ENCODE data around the gene PRR5L.
A peak's percentile ranks its signal among the peaks of the same experiment; 100 is the strongest.

The PRR5L gene

DNA sequence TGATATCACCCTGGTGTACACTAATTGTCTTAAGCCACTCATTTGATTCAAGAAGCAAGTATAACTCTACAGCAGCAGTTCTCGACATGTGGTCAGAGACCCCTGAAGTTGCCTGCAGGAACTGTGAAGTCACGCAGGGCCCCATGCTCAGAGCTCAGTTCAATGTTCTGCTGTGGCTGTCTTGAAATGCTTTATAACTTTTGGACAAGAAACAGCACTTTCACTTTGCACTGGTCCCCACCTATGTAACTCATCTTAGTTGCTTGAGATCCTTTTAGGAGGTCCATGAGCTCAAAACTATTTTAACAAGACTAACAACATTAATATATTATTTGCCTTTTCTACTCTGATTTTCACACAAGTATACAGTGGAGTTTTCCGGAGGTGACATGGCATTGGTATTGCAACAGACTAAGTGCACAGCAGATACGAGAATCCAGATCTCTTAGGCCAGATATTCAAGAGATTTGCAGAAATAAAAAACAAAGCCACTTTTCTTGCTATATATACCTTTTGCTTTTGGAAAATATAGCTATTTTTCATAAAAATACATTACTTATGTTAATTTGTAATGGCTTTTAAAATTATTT lies 64.8 kb downstream of the PRR5L start:
- DNase-seq, result no peak

DNA sequence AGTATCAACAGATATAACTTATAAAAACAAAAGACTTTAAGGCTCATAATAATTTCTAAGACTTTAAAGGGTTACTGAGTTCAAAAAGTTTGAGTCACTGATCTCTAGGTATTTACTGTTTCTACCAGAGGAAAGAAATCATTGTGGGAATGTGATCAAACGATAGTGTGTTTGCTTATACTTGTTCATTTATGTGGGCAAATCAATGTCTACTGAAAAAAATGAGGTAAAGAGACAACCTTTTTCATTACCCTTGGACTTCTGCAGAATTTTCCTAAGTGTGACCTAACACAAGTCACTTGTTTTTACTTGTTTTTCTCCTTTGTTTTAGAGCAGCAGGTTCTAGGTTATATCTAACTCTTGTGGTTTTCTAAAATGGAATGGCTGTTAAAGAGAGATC lies 65.4 kb downstream of the PRR5L start:
- no peak for DNase-seq

DNA sequence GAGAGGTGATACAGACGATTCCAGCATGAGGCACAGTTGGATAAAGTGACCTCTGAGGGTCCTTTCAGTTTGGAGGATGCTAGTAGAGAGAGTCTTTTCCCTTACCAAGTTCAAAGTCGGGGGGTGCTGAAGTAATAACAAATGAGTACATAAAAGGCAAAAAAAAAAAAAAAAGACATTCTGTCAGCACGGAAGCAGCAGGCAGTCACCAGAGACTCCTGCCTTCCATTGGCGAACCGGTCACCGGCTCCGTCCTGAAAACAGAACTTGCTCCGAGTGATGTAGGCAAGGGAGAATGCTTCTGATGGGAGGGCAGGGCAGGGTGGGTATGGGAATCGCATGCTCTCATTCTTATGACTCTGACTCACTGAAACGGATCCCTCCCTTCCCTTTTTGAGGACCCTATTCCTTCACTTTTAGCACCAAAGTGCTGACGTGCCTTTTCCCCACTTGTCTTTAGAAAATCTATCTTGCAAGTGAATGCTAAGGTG lies 65.9 kb downstream of the PRR5L start:
- DNase-seq, result no peak

DNA sequence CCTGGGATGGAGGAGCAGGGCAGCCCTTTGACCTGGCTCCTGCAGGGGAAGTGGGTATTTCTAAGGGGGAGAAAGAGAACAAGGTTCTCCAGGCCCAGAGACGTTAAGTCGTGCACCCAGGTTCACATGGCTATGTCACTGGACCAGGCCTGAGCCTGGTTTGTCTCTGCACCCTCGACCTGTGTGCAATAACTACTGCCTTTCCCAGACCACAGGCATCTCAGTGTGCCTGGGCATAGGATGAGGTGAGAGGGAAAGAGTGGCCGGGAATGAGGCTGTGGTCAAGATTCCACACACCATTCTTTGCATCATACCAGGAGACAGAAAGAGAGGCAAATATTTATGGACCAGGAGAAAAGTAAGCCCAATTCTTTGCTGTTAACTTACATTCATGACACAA lies 66.8 kb downstream of the PRR5L start:
- no peak for DNase-seq

DNA sequence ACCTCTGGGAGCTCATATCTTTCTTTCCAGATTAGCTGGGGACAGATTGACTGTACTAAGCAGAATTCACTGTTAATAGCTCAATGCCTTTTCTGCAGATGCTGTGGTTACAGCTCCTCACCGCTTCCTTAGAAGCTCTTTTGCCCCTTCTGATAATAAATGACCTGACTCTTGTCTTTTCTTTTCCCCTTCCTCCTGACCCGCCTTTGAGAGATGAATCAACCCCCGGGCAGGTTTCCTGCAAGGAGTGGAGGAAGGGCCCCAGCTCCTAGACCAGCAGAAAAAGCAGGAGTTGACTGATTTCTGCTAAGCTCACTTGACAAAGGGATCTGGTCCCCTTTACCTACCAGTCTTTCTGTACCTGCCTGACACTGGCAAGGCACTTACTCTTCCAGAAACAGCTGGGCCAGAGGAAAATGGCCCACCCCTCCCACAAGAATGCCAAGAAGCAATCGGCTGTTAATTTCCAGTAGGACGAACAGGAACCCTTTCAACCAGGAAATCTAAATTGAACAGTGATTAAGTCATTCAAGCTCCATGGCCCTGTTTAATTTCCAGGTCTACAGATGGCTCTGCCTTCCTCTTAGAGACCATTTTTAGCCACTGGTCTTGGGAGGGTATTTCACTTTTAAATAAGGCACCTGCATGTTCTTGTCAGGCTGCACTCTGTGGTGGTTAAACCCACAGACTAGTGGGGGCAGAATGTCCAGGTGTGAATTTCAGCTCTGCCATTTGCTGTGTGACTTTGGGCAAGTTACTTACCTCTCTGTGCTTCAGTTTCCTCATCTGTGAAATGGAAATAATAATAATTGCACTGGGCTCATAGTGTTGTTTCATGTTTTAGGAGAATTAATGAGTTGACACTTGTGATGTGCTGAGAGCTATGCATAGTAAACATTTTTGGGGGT lies 67.5 kb downstream of the PRR5L start:
- no peak for DNase-seq

DNA sequence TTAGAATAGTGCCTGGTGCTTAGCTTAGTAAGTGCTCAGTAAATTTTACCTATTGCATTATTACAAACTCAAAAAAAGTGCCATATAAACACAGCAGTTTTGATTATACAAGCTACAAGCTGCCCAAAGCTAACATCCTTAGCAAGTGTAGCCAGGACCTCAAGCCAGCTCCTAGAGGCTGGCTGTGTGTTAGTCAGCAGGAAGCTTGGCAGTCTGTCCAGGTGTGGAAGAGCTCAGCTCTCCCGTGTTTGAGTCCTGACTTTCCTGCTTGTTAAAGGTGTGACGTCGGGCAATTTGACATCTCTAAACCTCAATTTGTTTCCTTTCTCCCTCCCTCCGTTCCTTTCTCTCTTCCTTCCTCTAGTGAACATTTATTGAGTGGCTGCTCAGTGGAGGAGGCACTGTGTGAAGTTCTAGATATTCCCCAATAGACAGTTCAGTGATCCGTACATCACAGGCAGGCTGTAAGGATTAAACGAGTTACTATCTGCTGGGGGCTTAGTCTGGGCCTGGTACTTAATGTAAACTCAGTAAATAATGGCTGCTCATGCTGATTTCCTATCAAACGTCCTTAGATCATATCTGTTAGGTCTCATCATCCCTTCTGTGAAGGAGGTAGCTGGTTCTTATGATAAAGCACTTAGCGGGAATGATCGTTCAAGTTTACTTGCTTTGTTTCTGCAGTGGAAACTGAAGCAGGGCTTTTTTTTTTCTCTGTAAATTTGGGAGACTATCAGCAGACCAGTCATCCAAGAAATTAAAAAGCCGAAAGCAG lies 68.7 kb downstream of the PRR5L start:
- no peak for DNase-seq

DNA sequence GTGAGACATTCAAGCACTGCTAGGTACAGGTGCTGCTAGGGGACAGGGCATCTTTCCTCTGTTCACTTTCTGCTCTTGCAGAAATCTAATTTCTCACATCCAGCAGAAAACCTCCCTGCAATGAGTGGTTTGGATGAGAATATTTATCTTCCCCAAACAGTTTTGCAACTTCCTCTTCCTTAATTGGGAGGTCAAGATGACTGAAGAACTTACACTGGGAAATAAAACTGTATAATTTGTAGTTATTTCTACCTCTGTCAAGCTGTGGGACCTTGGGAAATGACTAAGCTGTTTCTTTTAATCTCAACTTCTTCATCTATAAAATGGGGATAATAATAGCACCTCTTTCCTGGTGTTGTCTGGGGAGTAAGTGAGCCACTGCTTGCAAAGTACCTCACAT lies 69.8 kb downstream of the PRR5L start:
- DNase-seq, result no peak

DNA sequence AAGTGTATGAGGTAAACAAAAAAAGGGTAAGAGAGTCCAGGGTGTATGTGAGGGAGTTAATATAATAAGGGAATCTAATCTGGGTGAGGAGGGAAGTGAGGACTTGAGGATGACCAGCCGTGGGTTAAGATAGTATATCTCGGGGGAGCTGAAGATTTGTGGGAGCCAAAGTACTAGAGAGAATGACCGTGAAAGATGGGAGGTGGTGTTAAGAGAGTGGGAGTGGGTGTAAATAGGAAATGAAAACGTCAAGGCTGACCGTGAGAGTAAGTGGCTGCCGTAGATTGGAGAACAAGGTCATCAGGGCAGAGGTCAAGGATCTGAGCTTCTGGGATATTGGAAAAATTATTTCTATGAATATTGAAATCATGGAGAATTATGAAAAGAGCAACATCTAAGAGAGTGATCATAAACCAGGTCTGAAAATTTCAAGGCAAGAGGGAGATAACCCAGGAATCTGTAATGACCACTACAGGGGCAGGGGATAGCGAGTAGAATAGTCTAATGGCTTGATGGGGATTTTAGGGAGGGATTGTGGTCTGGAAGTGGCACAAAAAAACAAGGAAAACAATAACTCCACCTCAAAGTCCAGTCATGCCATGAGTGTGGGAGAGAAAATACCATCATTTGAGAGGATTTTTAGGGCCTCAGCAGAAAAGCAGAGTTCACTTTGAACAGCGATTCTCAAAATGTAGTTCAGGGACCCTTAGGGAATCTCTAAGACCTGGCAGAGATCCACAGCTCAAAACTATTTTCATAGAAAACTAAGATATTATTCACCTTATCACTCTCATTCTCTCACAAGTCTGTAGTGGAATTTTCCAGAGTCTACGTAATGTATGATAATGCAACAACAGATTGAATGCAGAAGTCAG lies 72.0 kb downstream of the PRR5L start:
- no peak for DNase-seq

DNA sequence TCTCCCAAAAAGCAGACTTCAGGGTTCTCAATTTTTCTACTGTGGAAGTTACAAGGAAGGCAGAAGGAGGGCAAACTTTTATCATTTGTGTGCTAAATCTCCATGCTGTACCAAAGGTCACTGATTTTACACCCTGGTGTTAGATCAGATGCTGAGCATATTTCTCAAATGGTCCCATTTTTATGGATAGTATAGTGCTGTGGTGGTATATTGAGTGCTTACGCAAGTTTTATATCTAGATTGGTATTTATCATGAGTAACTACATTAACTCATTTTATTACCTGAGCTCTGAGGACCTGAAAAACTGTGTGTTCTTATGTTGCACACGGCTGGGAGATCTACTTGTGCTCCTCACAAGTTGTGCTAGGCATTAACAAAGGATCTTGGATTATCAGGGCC lies 75.1 kb downstream of the PRR5L start:
- DNase-seq, result no peak

DNA sequence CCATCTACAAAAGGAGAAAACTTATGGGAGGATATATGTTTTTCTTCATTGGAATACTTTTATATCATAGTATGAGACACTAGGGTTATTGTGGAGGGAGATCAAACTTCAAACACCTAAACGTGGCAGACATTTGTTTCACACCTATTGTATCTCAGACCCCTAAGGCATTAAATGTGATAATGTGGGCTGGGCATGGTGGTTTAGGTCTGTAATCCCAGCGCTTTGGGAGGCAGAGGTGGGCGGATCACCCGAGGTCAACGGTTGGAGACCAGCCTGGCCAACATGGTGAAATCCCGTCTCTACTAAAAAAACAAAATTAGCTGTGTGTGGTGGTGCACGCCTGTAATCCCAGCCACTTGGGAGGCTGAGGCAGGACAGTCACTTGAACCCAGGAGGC lies 75.5 kb downstream of the PRR5L start:
- no peak for DNase-seq

DNA sequence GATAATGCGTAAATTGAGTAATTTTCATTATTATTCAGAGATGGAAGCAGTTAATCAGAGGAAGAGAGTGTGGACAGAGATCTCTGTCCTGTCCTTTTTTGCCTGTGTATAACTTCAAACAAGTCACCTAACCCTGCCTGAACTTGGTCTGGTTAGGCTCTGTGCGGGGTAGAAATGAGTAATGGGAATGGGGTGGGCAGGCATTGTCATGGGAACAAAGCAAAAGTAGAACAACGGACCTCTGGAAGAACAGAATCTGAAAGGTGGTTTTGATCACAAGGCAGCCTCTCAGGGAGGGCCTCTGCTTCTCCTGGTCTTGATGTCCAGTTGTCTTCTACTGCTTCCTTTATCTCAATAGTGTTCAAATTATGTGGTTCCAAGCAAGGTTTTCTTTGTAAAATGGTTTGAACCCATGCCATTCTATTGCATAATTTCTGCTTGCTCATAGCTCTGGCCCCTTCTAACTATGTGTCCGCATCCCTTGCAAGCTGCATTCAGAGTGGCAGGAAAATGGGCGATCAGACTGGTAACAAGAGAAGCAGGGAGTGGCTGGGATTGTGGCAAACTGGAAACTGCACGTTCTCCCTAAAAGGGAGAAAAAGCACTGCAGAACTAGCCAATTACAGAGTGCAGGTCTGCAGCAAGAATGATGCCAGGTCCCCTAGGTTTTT lies 76.1 kb downstream of the PRR5L start:
- no peak for DNase-seq

DNA sequence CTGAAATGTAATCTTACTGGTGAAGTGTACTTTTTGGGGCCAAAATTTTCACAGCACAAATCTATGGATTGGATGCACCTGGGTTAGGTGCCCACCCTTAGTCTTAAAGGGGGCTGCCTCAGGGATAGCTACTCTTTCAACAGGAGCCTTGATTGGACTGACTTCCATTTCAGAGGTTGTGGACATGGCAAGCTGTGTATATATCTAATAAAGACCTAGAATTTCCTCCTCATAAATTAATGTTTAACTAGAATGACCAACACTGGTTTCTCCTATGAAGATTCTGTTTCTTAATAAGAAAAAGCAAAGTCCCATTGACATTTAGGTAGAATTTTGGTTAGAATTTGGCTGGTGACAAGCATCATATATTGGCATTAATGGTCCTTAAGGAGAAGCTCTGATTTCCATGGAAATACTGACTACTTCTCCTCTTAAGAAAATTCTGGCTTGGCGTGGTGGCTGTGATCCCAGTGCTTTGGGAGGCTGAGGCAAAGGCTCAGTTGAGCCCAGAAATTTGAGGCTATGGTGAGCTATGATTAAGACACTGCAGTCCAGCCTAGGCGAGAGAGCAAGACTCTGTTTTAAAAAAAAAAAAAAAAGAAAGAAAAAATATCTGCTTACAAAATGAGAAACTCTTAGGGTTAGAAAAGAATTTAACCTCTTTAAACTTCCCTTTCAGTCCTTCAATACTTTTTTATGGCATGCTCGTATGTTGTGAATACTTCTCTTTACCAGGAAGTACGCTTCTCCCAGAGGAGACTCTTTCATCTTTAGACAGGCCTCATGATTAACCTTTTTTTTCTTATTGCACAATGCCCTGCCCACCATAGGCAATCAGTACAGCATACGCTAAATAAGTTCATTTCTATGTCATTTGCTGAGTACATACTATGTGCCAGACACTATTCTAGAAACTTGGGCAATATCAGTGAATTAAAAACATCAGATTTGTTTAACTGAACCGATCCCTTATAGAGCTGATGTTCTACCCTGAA lies 77.2 kb downstream of the PRR5L start:
- DNase-seq, result no peak

DNA sequence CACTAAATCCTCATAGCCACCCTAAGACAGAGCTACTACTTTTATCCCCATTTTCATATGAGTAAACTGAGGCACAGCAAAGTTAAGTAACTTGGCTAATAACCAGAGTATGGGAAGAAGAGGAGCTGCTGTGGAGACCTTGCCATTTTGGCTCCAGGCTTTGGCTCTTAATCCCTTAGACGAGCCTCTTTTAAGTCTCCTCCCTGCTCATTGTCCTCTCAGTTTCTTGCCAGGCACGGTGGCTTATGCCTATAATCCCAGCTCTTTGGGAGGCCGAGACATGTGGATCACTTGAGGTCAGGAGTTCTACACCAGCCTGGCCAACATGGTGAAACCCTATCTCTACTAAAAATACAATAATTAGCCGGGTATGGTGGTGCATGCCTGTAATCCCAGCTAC lies 78.6 kb downstream of the PRR5L start:
- DNase-seq, result peak in 1 of 2 experiments; percentile 35

DNA sequence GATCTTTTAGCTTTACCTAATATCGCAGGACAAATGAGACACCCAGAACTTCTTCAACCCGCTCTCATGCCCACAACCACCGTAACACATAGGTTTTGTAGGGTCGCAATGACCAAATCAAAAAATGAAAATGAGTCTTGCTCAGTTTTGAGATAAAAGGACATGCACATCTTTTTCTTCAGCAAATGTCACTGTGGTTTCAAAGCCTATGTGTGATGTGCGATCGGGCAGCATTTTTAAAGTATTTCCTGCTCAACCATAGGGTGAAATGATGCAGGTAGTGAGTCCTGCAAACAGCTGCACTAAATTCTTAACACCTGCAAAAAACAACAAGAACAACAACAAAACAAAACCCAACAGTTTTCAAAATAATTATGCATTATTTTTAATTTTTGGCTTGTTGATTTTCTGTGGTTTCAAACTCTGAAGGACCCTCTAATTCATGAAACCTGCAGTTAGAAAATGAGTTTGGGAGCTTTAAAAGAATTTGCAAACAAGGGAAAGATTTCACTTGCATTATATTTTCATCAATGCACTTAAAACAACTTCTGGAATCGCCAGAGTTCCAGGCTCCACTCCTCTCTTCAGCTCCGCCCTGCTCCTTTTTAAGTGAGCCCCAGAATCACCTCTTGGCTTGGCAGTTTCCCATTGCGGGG lies 79.4 kb downstream of the PRR5L start:
- no peak for DNase-seq

DNA sequence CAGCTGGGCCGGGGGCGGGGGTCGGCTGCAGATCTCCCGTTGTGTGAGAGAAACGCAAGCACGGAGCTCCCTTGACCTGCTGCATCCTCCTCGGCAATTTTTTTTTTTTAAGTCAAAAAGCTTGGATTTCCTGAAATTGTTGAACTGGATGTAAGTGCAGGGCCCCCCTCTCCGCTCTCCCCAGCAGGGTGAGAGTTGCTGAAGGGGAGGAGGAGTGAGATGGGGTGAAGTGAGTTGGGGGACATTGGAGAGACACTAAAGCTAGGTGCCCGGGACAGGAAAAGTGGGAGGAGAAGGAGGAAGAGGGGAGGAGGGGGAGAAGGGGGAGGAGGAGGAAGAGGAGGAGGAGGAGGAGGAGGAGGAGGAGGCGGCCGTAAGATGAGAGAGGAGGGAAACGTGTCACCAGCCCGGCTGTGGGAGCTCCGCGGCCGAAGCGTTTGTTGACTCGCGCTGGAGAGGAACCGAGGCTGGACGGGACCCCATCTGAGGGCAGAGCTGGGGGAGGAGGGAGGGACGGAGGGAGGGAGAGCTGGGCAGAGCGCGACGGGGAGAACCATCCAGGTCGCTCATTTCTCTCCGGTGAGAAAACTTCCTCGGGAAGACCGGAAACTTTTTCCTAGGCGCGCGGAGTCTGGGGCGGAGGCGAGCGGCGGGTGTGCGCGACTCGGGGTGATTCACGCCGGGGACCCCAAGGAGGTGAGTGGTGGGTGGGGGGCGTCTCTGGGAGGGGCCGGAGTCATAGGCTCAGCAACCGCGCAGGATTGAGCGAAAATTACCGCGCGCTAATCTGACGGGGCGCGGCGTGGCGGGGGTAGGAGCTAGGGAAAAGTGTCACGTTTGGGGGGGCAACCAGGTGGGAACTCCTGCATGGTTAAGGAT lies 80.2 kb downstream of the PRR5L start:
- peak in 1 of 2 experiments; percentile 3 for DNase-seq

DNA sequence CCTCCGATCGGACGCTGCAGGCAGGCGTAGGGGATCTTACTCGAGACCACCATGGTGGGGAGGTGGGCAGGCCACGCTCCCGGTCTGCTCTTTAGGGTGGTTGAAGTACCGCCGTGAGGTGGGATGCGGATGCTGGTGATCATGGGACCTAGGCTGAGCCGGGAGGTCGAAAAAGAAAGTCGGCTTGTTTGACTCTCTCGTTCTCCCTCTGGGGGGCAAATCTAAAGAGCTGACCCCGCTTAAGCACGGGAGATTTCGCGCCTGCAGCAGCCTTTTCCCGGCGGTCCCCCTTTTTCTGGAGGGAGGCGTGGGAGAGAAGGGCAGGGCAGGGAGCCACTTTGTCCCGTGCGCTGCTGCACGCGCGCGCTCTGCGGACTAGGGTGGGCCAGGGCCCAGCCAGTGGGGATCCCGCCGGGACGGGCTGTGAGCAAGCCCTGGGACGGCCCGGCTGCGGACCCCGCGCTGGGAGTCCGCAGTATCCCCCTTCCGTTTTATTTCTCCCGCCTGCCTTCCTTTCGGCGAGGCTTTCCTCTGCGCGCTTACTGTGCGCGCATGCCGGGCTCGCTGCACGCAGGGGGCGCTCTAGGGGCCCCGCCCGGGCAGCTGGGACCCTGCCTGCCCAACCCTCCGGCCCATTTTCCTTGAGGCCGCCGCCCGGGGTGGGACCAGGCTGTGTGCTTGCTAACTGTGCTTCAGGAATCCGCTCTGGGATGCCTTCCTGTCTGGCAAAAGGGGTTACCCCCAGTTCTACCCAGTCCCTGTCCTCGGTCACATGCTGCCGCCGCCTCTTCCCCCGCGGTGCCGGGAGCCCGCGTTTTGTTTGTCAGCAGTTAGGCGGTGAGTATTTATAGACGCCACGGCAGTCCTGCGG lies 81.0 kb downstream of the PRR5L start:
- peak in 1 of 2 experiments; percentile 52 for DNase-seq

DNA sequence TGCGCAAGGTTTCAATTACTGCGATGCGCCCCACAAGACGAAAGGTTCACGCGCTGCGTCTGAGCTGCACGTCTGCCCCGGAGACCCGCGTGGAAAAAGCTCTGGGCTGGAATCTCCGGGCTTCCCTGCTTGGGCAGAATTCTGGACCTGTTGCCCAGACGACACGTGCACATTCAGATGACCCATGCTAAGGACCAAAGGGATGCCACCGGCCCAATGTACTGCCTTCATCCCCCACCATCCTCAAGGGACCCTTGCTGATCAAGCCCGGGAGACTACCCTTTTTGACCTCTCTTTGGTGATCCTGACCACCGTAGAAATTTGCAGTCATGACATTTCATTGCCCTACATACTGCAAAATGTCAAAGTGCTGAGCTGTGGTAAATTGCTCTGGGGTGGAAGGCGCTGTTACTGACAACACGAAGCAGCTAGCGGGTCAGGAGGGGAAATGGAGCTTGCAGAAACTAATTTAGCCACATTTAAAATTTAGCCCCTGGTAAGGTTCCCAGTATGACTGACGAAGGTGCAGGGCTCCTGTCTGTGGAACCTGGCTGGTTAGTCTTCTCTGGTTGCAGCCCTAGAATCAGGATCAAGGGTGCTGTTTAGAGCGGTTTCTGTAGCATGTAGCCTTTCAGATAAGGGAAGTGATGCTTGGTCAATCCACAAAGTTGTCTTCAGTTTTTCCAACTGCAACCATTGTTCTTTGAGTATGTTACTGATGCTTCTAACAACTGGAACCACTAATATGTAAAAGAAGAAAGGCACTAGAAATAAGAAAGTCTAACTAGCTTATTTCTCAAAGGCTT lies 81.9 kb downstream of the PRR5L start:
- no peak for DNase-seq

Measured in NCI-H524 (cell line).